IPS-NIHi7 (cell line): ENCODE data around the gene SERF2.
"Not testable (repeated sequence)": the region's sequence is repeated elsewhere in the genome, so short reads cannot be mapped to it uniquely, and the experiment has no call there.

Experiments used
- DNase-seq: peaks from one replicate; pipeline ENCODE4 v3.0.0; 2012; ENCODE audit warnings: mixed read lengths; ENCODE audit errors: extremely low spot score

Gene SERF2

GRCh38 chr15:43829951-43830540, 37.9 kb downstream of the SERF2 start:
- DNase-seq, result not testable (repeated sequence)

- DNase-seq, result not testable (repeated sequence)
Measured at GRCh38 chr15:43830691-43831275, 38.7 kb downstream of the SERF2 start.

- DNase-seq, result not testable (repeated sequence)
Measured at GRCh38 chr15:43831519-43832052, 39.5 kb downstream of the SERF2 start.

- DNase-seq, result not testable (repeated sequence)
Measured at GRCh38 chr15:43832485-43832884, 40.4 kb downstream of the SERF2 start.

GRCh38 chr15:43845421-43845820, 53.3 kb downstream of the SERF2 start:
- no peak for DNase-seq
